K562 (cell line): ENCODE data around the gene SPNS2. TPM values are rescaled to one million over a fixed set of nuclear protein-coding genes. Genes with fewer than 3 reads are reported as not detected.

Experiments used
- ATAC-seq: fragments of 200-7000 bp; cut with Tn5 transposase; 3 replicates; pipeline ENCODE4 v1.9.1; 2020; ENCODE audit warnings: moderate library complexity
- BruUV-seq: library from RNA; stranded (reverse); fragments of 400-500 nt; replicated peaks from 2 replicates; lab custom pipeline; 2021; lab: Mats Ljungman, UMichigan
- CTCF ChIA-PET: fragments of 300-600 bp; formaldehyde crosslinking; extraction: SDS; loops from one replicate; lab custom pipeline; 2021; ENCODE audit warnings: low intra/inter-chr PET ratio; lab: Yijun Ruan, JAX
- POLR2A ChIA-PET: fragments of 300-600, 350-650 bp; sonication (Branson Sonifier 250); formaldehyde crosslinking; extraction: SDS; loops from one replicate; lab custom pipeline; 2021; ENCODE audit warnings: antibody characterized with exemption, inconsistent platforms; lab: Yijun Ruan, JAX
- DNase-seq, 4 experiments: peaks; one replicate each; pipeline versions ENCODE4 v3.0.0 to v3.0.0-alpha.2; 2011 to 2018; ENCODE audit warnings: low spot score in 3 of 4, mixed read lengths in 3 of 4; ENCODE audit errors: extremely low read depth in 1 of 4
- FAIRE-seq: peaks from 2 replicates; lab custom pipeline; 2011; peaks lifted over from hg19 to GRCh38; lab: Jason Lieb, UNC
- H2AFZ ChIP-seq: 2 replicates; pipeline ENCODE4 v1.6.0; 2011; ENCODE audit warnings: low read depth, low read length, control low read depth, inconsistent platforms
- H3K27ac ChIP-seq: fragments of 200-600 bp; 3 replicates; pipeline ENCODE4 v1.8.0; 2011; ENCODE audit warnings: low read depth, mild to moderate bottlenecking, control low read depth, inconsistent platforms, low read length, moderate library complexity, mixed read lengths; ENCODE audit errors: extremely low read depth
- H3K27me3 ChIP-seq, 2 experiments: fragments of 300-600 bp in 1 of 2; 2 replicates in 1 of 2; 3 replicates in 1 of 2; pipeline versions ENCODE4 v1.6.0 to v1.8.0; 2011; ENCODE audit warnings: inconsistent platforms in 2 of 2, low read length in 2 of 2, mild to moderate bottlenecking in 1 of 2, mixed read lengths in 1 of 2, moderate library complexity in 1 of 2; ENCODE audit not compliant: control insufficient read depth in 2 of 2, insufficient read depth in 2 of 2
- H3K36me3 ChIP-seq: fragments of 300-600 bp; 3 replicates; pipeline ENCODE4 v1.8.0; 2011; ENCODE audit warnings: mild to moderate bottlenecking, low read length, inconsistent platforms; ENCODE audit not compliant: control insufficient read depth, insufficient read depth
- H3K4me1 ChIP-seq, 2 experiments: fragments of 200-600 bp in 1 of 2; replicated peaks in 1 of 2; 2 replicates in 1 of 2; 3 replicates in 1 of 2; pipeline versions ENCODE4 v1.5.1 to v1.8.0; 2011; ENCODE audit warnings: inconsistent platforms in 2 of 2, low read length in 2 of 2, mild to moderate bottlenecking in 1 of 2, mixed read lengths in 1 of 2, moderate library complexity in 1 of 2; ENCODE audit not compliant: control insufficient read depth in 2 of 2, insufficient read depth in 2 of 2
- H3K4me2 ChIP-seq: 2 replicates; pipeline ENCODE4 v1.6.1; 2011; ENCODE audit warnings: low read length, control low read depth, inconsistent platforms, mixed read lengths; ENCODE audit not compliant: insufficient read depth
- H3K4me3 ChIP-seq: fragments of 200-600 bp; sonication (generic), shearing (Covaris generic); 2 replicates; pipeline ENCODE4 v1.5.1; 2016; ENCODE audit warnings: control low read depth, inconsistent platforms
- H3K79me2 ChIP-seq: fragments of 200-600 bp; 3 replicates; pipeline ENCODE4 v1.8.0; 2011; ENCODE audit warnings: low read length, inconsistent platforms; ENCODE audit not compliant: control insufficient read depth, insufficient read depth
- H3K9ac ChIP-seq, 2 experiments: 2 replicates each; pipeline versions ENCODE4 v1.6.0 to v1.6.1; 2011; ENCODE audit warnings: low read depth in 2 of 2, low read length in 2 of 2, control low read depth in 1 of 2, inconsistent platforms in 1 of 2, mild to moderate bottlenecking in 1 of 2, mixed read lengths in 1 of 2; ENCODE audit not compliant: insufficient read depth in 1 of 2
- H3K9me1 ChIP-seq: one replicate; pipeline ENCODE4 v1.6.0; 2011; ENCODE audit warnings: inconsistent platforms, mild to moderate bottlenecking, low read length, moderate library complexity; ENCODE audit not compliant: control insufficient read depth, insufficient read depth
- H3K9me3 ChIP-seq: replicated peaks from 2 replicates; pipeline ENCODE4 v1.5.1; 2011; ENCODE audit warnings: low read depth, low read length, inconsistent platforms; ENCODE audit not compliant: control insufficient read depth, insufficient read depth
- H4K20me1 ChIP-seq: replicated peaks from 2 replicates; pipeline ENCODE4 v1.6.1; 2011; ENCODE audit warnings: low read length, inconsistent platforms, mixed read lengths; ENCODE audit not compliant: control insufficient read depth, insufficient read depth
- ELK3 ChIP-seq: fragments of 450-650 bp; formaldehyde crosslinking; IDR thresholded peaks from 2 replicates; pipeline ENCODE4 v1.4.0; 2020; ENCODE audit warnings: mild to moderate bottlenecking
- POLR2G ChIP-seq: fragments of 200-400 bp; formaldehyde crosslinking; IDR thresholded peaks from 2 replicates; pipeline ENCODE4 v1.6.1; 2017; ENCODE audit warnings: low read depth, mild to moderate bottlenecking, antibody characterized with exemption, low read length, moderate library complexity
- RBFOX2 ChIP-seq: fragments of 200-400 bp; formaldehyde crosslinking; IDR thresholded peaks from 2 replicates; pipeline ENCODE4 v1.6.1; 2017; ENCODE audit warnings: low read depth, mild to moderate bottlenecking, low read length, moderate library complexity
- TAF9B ChIP-seq: fragments of 450-650 bp; IDR thresholded peaks from 2 replicates; pipeline ENCODE4 v1.6.1; 2018; ENCODE audit warnings: mild to moderate bottlenecking; ENCODE audit not compliant: partially characterized antibody
- ZKSCAN1 ChIP-seq: fragments of 150-350 bp; IDR thresholded peaks from 2 replicates; pipeline ENCODE4 v1.6.1; 2016; ENCODE audit warnings: low read depth, low read length
- ZNF79 ChIP-seq: fragments of 250-450 bp; sonication (Bioruptor Pico); IDR thresholded peaks from 2 replicates; pipeline ENCODE4 v1.4.0; 2020; ENCODE audit warnings: low read depth, mild to moderate bottlenecking, moderate library complexity
- WGBS: fragments of 100-300 bp; shearing (Covaris generic); methylation state at CpG from one replicate; pipeline ENCODE4 v1.1.6; 2016; ENCODE audit warnings: low coverage, mixed read lengths; ENCODE audit not compliant: insufficient coverage; ENCODE audit errors: missing lambda C conversion rate; 5-methylcytosine and 5-hydroxymethylcytosine counted together
- in situ Hi-C: fragments of 300-500 bp; cut with MboI; formaldehyde crosslinking; loops from 4 replicates; pipeline ENCODE4 v1.15.0; 2018; ENCODE audit warnings: inconsistent platforms, mixed read lengths
- intact Hi-C: fragments of 100-400 bp; cut with micrococcal nuclease; formaldehyde crosslinking; loops from 2 replicates; pipeline ENCODE4 v1.14.2; 2022
- polyA plus RNA-seq, 8 experiments: library from polyadenylated mRNA; depleted of rRNA in 4 of 8; stranded (reverse) in 5 of 8; unstranded in 3 of 8; fragments of >200 nt; fragmentation: Nextera tagmentation in 2 of 8; fragmentation: Illumina TruSeq in 1 of 8; extraction: Ambion mirVana in 2 of 8; extraction: Trizol in 1 of 8; gene quantifications; 2 replicates each; pipeline versions ENCODE4 v1.2.1 to v1.2.3, GENCODE V29; 2011 to 2014; ENCODE audit warnings: inconsistent platforms in 1 of 8, missing spikeins in 1 of 8
- total RNA-seq, 7 experiments: library from RNA; depleted of rRNA in 6 of 7; stranded (reverse); fragments of >200 nt in 6 of 7; fragmentation: Illumina TruSeq in 2 of 7; extraction: Trizol in 2 of 7; gene quantifications; 2 replicates each; pipeline versions ENCODE4 v1.2.1 to v1.2.3, GENCODE V29; 2011 to 2021; ENCODE audit warnings: low replicate concordance in 1 of 7

SPNS2 gene
- total and polyA plus RNA-seq, 9 of the 15 experiments (the other 6 are each of a cell fraction or from before 2014, with no cell fraction given): 0.06 TPM; not detected in 8

- no peak overlapping the region for H3K4me2 ChIP-seq
- intact Hi-C loops (no loop called here), in situ Hi-C loops (no loop called here)
- FAIRE-seq (no peak), DNase-seq (no peak), ATAC-seq (no peak)
- no peak overlapping the region for H2AFZ ChIP-seq
- H3K4me1 ChIP-seq: peaks cover 0 to 79% of the 10 kb centered on the region in 2 experiments; a peak in 3 of 5 replicates
- 76% methylated on average over 10 of the region's 13 CpGs for WGBS
- H3K9me3 ChIP-seq: no peaks in the 10 kb centered on the region
- H3K79me2 ChIP-seq: no peaks in the 10 kb centered on the region
- H3K27me3 ChIP-seq: no peaks in the 10 kb centered on the region; a peak in 1 of 5 replicates
- no peaks in the 10 kb centered on the region for H3K9me1 ChIP-seq
- H3K9ac ChIP-seq: no peak overlapping the region
- ChIA-PET POLR2A (interaction anchor here (0.6 to 1.3 kb wide), 3 partner anchors 17 to 58 kb away, joined by 3 to 5 read pairs (median 3); partner anchors contain the start of gene MYBBP1A), CTCF (no interaction called here)
- BruUV-seq: no TSS peak
- no peak overlapping the region for H3K27ac ChIP-seq
- peaks cover 62% of the 10 kb centered on the region; the same call in 2 of the 3 replicates for H3K36me3 ChIP-seq
- peaks cover 4% of the 10 kb centered on the region; the same call in 1 of the 2 replicates for H4K20me1 ChIP-seq
- no peak overlapping the region for H3K4me3 ChIP-seq
- TF ChIP-seq POLR2G (0 out of 2 replicates have a peak, but pooled peaks have one; percentile 31), ZNF79 (no peak), TAF9B (no peak), ELK3 (CRISPR knock-in tag) (no peak), RBFOX2 (peak; percentile 4; the same call in 1 of the 2 replicates), ZKSCAN1 (no peak)
Observed at GRCh38 chr17:4538236-4539002, 39.7 kb downstream of the SPNS2 start.
